DMS53 (cell line): Measurements from ENCODE around the gene CYP46A1.

Experiments used
- DNase-seq: peaks from one replicate; lab custom pipeline; 2025; lab: John Stamatoyannopoulos, UW

Gene CYP46A1

GRCh38 chr14:99729991-99730875 lies 46.1 kb downstream of the CYP46A1 start:
- peak; percentile 63 for DNase-seq

GRCh38 chr14:99730876-99731546 lies 46.9 kb downstream of the CYP46A1 start:
- DNase-seq = no peak

DNA sequence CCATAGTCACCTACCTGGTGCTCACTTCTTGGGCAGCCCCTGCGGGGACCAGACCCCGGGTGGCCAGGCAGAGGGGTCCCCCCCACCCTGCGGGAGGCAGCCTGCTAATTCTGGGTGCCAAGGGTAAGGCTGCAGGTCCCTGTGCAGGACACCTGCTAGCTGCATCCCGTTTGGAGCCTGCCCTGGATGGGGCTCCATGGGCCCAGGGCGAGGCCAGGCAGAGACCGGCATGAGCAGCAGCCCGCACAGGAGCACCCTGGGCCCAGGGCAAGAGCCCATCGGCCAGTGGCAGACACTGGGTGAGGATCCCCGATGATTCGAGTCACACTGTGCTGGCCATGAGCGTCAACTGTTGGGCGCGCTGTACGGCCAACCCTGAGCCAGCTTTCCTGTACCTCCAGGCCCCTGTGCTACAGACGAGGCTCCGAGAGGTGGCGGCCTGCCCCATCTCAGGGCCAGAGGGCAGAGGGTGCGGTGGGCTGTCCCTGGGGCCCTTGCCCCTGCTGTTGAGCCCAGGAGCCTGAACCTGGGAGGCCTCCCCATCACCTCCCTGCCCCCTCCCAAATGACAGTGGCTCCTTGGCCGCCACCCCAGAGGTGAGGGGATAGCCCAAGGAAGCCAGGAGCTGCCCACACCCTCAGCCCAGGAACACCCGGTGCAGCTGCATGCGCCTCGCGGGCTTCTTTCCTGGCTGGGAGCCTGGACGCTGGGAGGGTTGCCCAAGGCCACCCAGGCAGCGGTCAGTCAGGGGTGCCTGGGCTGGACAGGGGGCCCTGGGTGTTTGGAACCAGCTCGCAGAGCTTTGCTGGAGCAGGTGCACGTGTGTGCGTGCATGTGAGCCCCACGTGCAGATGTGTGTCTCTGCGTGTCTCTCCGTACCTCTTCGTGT lies 47.7 kb downstream of the CYP46A1 start:
- no peak for DNase-seq

- DNase-seq = no peak
Observed at GRCh38 chr14:99732436-99733210, 48.5 kb downstream of the CYP46A1 start.

DNA sequence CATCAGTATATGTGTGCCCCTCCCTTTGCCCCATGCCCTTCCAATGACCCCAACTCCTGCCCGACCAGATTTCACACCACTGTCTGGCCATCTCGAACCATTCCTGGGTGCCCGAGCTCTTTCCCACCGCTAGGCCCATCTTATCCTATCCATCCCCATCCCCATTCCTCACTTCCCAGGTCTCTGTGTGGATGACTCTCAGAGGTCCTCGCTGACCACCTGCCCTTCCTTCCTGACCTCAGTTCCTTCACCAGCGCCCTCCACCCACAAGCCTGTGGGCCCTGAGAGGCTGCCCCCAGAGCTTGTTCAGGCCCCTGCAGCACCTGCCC lies 49.1 kb downstream of the CYP46A1 start:
- no peak for DNase-seq

DNA sequence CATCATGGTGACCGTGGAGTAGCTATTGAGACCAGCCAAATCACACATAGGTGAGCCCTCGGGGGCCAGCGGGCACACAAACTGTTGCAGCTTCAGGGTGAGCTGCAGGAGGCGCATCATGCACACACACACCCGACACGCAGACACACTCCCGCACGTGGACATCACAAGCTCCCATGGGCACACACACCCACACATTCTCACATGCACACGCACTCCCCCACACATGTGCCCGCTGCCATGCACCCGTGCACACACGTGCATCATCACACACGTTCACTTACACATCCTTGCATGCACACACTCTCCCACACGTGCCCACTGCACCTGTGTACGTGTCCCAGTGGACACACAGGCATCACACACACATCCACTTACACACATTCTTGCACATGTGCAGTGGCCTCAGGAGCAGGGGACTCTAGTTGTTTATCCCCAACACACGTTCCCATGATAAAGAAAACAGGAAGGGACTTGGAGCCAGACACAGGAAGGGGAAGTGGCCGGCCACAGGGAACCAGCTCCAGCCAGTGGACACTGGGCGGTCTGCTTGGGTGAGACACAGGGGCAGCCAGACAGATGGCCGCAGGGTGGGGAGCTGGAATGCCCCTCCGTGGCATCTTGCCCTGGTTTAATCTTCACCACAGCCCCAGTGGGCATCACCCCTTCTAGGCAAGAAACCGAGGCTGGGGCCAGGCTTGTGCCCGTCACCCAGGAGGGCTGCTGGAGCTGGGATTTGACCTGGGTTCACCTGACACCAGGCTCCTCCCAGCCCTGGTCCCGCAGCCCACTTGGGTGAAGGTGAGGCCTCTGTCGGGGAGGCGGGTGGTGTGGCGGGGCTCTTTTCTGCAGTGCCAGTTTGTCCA lies 49.7 kb downstream of the CYP46A1 start:
- DNase-seq = no peak

GRCh38 chr14:99734406-99735051 lies 50.4 kb downstream of the CYP46A1 start:
- peak; percentile 22 for DNase-seq

DNA sequence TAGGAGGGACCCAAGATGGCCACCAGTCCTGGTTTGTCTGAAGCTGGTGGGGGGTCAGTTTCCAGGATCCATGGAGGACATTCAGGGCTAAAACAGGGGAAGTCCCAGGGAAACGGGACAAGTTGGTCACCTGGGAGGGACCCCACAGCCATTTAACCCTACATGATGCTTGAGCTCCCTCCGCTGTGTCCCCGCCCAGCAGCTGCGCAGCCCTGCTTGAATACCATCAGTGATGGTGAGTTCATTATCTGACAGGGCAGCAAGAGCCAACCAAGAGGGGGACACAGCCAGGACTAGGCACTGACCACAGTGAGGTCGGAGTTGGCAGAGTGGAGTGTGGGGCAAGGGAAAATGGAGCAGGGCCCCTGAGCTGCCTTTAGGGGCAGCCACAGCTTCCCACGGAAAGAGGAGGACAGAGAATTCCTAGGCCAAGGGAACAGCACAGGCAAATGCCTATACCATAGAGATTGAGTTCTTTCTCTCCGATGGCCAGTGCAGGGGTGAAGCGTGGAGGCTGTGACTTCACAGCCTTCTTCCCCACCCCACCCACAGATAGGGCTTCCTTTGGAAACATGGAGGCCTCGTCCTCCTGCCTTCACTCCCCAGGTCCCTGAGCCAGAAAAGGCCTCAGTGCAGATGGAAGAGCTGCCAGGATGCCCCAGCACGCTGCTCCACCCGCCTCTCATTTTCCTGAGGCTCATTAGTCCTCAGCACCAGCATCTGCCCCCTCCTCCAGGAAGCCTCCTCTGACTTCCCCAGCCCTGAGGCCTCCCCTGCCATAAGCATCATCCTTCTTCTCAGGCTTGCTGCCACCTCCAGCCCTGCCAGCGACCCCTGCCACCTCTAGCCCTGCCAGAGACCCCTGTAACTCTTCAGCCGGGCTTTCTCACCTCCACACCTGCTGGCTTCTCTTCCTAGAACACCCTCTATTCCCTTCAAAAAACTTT lies 51.4 kb downstream of the CYP46A1 start:
- no peak for DNase-seq

GRCh38 chr14:99736603-99737371 lies 52.7 kb downstream of the CYP46A1 start:
- DNase-seq = no peak

DNA sequence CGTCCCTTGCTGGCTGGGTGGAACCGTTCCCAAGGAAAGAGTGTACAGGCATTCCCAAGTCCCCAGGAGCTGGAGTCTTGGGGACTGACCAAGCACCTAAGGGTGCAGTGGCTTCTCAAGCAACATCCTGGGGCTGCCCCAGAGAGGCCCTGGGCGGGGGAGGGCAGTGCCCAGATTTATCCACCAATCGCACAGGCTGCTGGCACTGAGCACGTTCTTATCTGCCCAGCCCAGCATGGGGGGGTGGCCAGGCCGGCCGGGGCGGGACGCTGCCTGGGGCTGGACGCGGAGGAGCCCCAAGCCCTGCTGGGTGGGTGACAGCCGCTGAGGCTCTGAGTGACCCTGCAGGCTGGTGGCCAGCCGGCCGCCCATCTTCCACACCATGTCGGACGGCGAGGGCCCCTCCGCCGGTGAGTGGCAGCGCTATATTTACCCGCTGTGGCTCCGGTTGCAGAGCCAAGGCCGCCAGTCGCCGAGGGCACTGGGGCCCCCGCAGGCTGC lies 53.4 kb downstream of the CYP46A1 start:
- peak; percentile 48 for DNase-seq

DNA sequence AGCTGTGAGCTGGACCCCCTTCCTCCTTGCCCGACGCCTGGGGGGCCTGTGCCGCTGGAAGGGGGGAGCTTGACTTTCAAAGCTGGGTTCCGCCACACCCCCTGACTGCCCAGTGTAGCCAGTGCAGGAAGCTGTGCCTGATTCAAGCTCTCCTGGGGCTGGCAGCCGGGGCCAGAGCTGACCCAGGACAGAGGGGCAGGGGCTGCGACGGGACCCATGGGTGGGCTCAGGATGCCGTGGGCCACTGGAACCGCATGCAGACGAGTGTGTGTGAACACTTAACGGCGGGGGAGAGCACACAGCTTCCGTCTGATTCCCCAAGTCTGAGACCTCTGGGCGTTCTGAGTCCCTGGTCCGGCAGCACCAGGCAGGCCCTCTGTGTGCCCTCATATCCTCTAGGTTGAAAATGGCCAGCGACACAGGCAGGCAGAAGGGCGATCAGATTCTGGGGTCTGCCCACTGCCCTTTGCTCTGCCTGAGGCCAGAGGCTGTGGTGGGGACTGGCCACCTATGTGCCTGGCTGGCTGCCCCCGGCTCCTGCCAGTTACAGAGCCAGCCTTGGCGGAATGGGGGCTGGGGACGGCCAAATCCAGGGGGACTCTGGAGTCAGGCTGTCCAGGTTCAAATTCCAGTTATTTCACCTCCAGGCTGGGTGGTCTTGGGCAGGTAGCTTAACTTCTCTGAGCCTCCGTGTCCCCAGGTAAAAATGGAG lies 54.0 kb downstream of the CYP46A1 start:
- no peak for DNase-seq

DNA sequence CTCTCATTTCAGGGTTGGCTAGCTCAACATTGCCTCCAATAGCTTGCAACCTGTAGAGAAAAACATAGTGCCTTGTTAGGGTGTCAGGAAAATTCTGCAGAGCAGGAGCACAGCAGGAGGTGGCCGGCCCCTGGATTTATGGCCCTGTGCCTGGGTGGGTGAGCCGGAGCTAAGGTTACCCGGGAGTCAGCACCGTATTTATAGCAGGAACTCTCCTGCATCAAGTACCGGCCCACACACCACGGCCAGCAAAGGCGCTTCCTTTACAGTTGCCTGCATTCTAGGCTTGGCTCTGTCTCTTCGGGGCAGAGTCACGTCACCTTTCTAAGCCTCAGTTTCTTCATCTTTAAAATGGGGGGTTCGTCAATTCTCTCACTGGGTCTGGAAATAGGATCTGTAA lies 56.3 kb downstream of the CYP46A1 start:
- DNase-seq = no peak

GRCh38 chr14:99741227-99741976 lies 57.3 kb downstream of the CYP46A1 start:
- DNase-seq = no peak

DNA sequence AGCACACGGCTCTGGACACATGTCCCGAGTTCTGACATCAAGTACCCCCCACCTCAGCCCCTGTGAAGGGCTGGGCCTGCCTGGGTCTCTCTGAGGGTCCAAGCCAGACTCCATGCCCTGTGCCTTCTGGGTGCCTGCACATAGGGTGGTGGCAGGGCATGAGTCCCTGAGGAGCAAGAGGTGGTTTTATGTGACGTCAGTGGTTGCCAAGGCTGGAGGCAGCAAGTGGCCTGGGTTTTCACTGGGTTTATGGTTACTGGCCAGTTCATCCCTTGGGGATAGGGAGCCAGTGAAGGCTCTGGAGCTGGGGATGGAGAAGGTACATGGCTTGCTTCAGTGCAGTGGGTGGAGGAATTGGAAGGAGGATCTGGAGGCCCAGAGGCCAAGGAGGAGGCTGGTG lies 58.0 kb downstream of the CYP46A1 start:
- no peak for DNase-seq

- no peak for DNase-seq
Observed at GRCh38 chr14:99742509-99743487, 58.7 kb downstream of the CYP46A1 start.
